GM23248 (cell line): ENCODE data around the gene CDH10.

Source experiments
- EZH2 ChIP-seq: fragments of 200-600 bp; sonication (generic); IDR thresholded peaks from 2 replicates; pipeline ENCODE4 v1.6.1; 2018; ENCODE audit warnings: antibody characterized with exemption, mild to moderate bottlenecking; ENCODE audit not compliant: insufficient read depth, poor library complexity, severe bottlenecking
- EZH2phosphoT487 ChIP-seq: fragments of 200-600 bp; sonication (generic); IDR thresholded peaks from 2 replicates; pipeline ENCODE4 v1.6.1; 2018; ENCODE audit warnings: antibody characterized with exemption, moderate library complexity, mild to moderate bottlenecking, low read depth; ENCODE audit not compliant: insufficient read depth

DNA sequence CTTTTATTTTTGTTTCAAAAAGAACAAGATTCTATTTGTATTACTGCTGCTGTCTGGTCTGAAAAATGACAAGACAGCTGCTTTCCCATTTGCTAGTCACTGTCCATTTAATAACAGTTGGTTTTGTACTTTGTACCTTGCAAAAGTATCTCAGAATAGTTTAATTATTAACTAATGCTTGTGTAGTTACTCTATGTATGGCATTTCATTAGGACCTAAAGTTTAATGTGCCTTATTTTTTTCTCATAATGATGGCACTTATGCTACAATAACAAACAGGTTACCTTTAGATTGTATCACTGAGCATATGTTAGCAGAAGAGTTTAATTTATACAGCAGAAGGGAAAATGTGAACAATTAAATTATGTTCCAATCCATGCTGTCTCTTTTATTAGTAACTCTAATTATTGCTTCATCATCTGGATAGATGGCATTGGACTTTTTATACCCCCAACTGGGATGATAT lies 134.2 kb downstream of the CDH10 start:
- TF ChIP-seq EZH2 = no peak
- TF ChIP-seq EZH2phosphoT487 = no peak
